H9 (cell line): ENCODE data around the gene NRBF2. TPM values are rescaled to one million over a fixed set of nuclear protein-coding genes. Genes with fewer than 3 reads are reported as not detected.

Experiments used
- DNase-seq: peaks from one replicate; pipeline ENCODE4 v3.0.0-alpha.2; 2017
- H2AFZ ChIP-seq: one replicate; pipeline ENCODE4 v1.6.1; 2013; ENCODE audit warnings: mild to moderate bottlenecking, low read length, control low read depth, moderate library complexity
- H2AK5ac ChIP-seq: 2 replicates; pipeline ENCODE4 v1.6.1; 2013; ENCODE audit warnings: low read length, control low read depth, mixed read lengths; ENCODE audit not compliant: insufficient read length
- H2BK120ac ChIP-seq: one replicate; pipeline ENCODE4 v1.6.1; 2013; ENCODE audit warnings: low read depth, mild to moderate bottlenecking, low read length, control low read depth, inconsistent platforms; ENCODE audit not compliant: poor library complexity, severe bottlenecking
- H2BK12ac ChIP-seq: 2 replicates; pipeline ENCODE4 v1.6.1; 2013; ENCODE audit warnings: low read length, control low read depth, mixed read lengths, low read depth; ENCODE audit not compliant: insufficient read length
- H2BK15ac ChIP-seq: 2 replicates; pipeline ENCODE4 v1.6.1; 2013; ENCODE audit warnings: low read depth, low read length, control low read depth
- H2BK20ac ChIP-seq: one replicate; pipeline ENCODE4 v1.6.1; 2013; ENCODE audit warnings: low read depth, mild to moderate bottlenecking, low read length, control low read depth, inconsistent platforms; ENCODE audit not compliant: poor library complexity, severe bottlenecking
- H2BK5ac ChIP-seq: 2 replicates; pipeline ENCODE4 v1.6.1; 2013; ENCODE audit warnings: low read length, control low read depth, mixed read lengths; ENCODE audit not compliant: insufficient read length
- H3K14ac ChIP-seq: 2 replicates; pipeline ENCODE4 v1.6.1; 2013; ENCODE audit warnings: low read length, control low read depth; ENCODE audit not compliant: insufficient read depth
- H3K18ac ChIP-seq: 2 replicates; pipeline ENCODE4 v1.6.1; 2013; ENCODE audit warnings: low read depth, mild to moderate bottlenecking, mixed read lengths, low read length, control low read depth; ENCODE audit not compliant: insufficient read length
- H3K23ac ChIP-seq: 2 replicates; pipeline ENCODE4 v1.6.1; 2013; ENCODE audit warnings: low read length, control low read depth, mixed read lengths, low read depth; ENCODE audit not compliant: insufficient read length
- H3K23me2 ChIP-seq: 2 replicates; pipeline ENCODE4 v1.6.1; 2013; ENCODE audit warnings: low read depth, mild to moderate bottlenecking, mixed read lengths, low read length, control low read depth; ENCODE audit not compliant: insufficient read length, poor library complexity, severe bottlenecking
- H3K27ac ChIP-seq: 2 replicates; pipeline ENCODE4 v1.5.1; 2013; ENCODE audit warnings: low read length, control low read depth, mixed read lengths, low read depth; ENCODE audit not compliant: insufficient read length
- H3K27me3 ChIP-seq: 2 replicates; pipeline ENCODE4 v1.6.1; 2013; ENCODE audit warnings: low read length, control low read depth, inconsistent platforms; ENCODE audit not compliant: insufficient read depth
- H3K4ac ChIP-seq: 2 replicates; pipeline ENCODE4 v1.6.1; 2013; ENCODE audit warnings: low read depth, mild to moderate bottlenecking, control low read depth, inconsistent platforms, low read length, moderate library complexity
- H3K4me1 ChIP-seq: 2 replicates; pipeline ENCODE4 v1.6.1; 2013; ENCODE audit warnings: low read length, control low read depth, inconsistent platforms; ENCODE audit not compliant: insufficient read depth
- H3K4me2 ChIP-seq: 2 replicates; pipeline ENCODE4 v1.6.1; 2013; ENCODE audit warnings: low read length, control low read depth, mixed read lengths; ENCODE audit not compliant: insufficient read length, insufficient read depth
- H3K56ac ChIP-seq: 2 replicates; pipeline ENCODE4 v1.6.1; 2013; ENCODE audit warnings: low read depth, mild to moderate bottlenecking, mixed read lengths, low read length, control low read depth; ENCODE audit not compliant: insufficient read length
- H3K79me1 ChIP-seq: 2 replicates; pipeline ENCODE4 v1.6.1; 2013; ENCODE audit warnings: low read depth, mild to moderate bottlenecking, moderate library complexity, low read length, control low read depth, inconsistent platforms; ENCODE audit not compliant: insufficient read depth, poor library complexity, severe bottlenecking
- H3K79me2 ChIP-seq: 2 replicates; pipeline ENCODE4 v1.6.1; 2013; ENCODE audit warnings: low read length, control low read depth, inconsistent platforms; ENCODE audit not compliant: insufficient read depth
- H3K9ac ChIP-seq: 2 replicates; pipeline ENCODE4 v1.6.1; 2013; ENCODE audit warnings: low read length, control low read depth, mixed read lengths; ENCODE audit not compliant: insufficient read length; ENCODE audit errors: extremely low read depth
- H3K9me3 ChIP-seq: one replicate; pipeline ENCODE4 v1.6.1; 2013; ENCODE audit warnings: low read depth, low read length, inconsistent platforms; ENCODE audit not compliant: control insufficient read depth
- H3T11ph ChIP-seq: one replicate; pipeline ENCODE4 v1.6.1; 2013; ENCODE audit warnings: mild to moderate bottlenecking, low read length, control low read depth, inconsistent platforms
- H4K20me1 ChIP-seq: one replicate; pipeline ENCODE4 v1.6.1; 2013; ENCODE audit not compliant: control insufficient read depth, insufficient read length, insufficient read depth
- H4K5ac ChIP-seq: 2 replicates; pipeline ENCODE4 v1.6.1; 2013; ENCODE audit warnings: low read depth, mild to moderate bottlenecking, mixed read lengths, low read length, control low read depth; ENCODE audit not compliant: insufficient read length
- H4K8ac ChIP-seq: replicated peaks from 2 replicates; pipeline ENCODE4 v1.6.1; 2013; ENCODE audit warnings: low read length, control low read depth, mixed read lengths, low read depth; ENCODE audit not compliant: insufficient read length
- H4K91ac ChIP-seq: 2 replicates; pipeline ENCODE4 v1.6.1; 2013; ENCODE audit warnings: low read depth, mild to moderate bottlenecking, moderate library complexity, mixed read lengths, low read length, control low read depth; ENCODE audit not compliant: insufficient read length
- H3K27ac Mint-ChIP-seq, 3 experiments: 2 replicates in 2 of 3; 3 replicates in 1 of 3; pipeline ENCODE4 v1.8.0; 2020 to 2021; ENCODE audit warnings: mixed read lengths in 3 of 3, mild to moderate bottlenecking in 1 of 3, moderate library complexity in 1 of 3
- H3K27me3 Mint-ChIP-seq: 2 replicates; pipeline ENCODE4 v1.8.0; 2021; ENCODE audit warnings: low read depth, mild to moderate bottlenecking, moderate library complexity, mixed read lengths
- H3K36me3 Mint-ChIP-seq, 3 experiments: 2 replicates in 2 of 3; 3 replicates in 1 of 3; pipeline ENCODE4 v1.8.0; 2020 to 2021; ENCODE audit warnings: low read depth in 3 of 3, mixed read lengths in 3 of 3; ENCODE audit not compliant: insufficient read depth in 1 of 3
- H3K4me1 Mint-ChIP-seq, 2 experiments: 2 replicates each; pipeline ENCODE4 v1.8.0; 2020; ENCODE audit warnings: mixed read lengths in 2 of 2
- H3K4me3 Mint-ChIP-seq, 2 experiments: 2 replicates in 1 of 2; 3 replicates in 1 of 2; pipeline ENCODE4 v1.8.0; 2020 to 2021; ENCODE audit warnings: mild to moderate bottlenecking in 2 of 2, mixed read lengths in 2 of 2, moderate library complexity in 1 of 2
- H3K9me3 Mint-ChIP-seq, 2 experiments: 2 replicates in 1 of 2; 3 replicates in 1 of 2; pipeline ENCODE4 v1.8.0; 2020; ENCODE audit warnings: mild to moderate bottlenecking in 2 of 2, mixed read lengths in 2 of 2, moderate library complexity in 1 of 2
- CTCF ChIP-seq: fragments of 200-600 bp; sonication (generic); conservative IDR thresholded peaks from 3 replicates; pipeline ENCODE4 v1.8.0; 2021; ENCODE audit warnings: antibody characterized with exemption, mild to moderate bottlenecking
- WGBS: extraction: QIAGEN DNeasy Blood & Tissue Kit; methylation state at CpG from one replicate; pipeline ENCODE4 v1.1.7; 2013; ENCODE audit warnings: missing lambda C conversion rate, low lambda C conversion rate, mixed read lengths; ENCODE audit not compliant: insufficient read length; ENCODE audit errors: extremely low coverage; 5-methylcytosine and 5-hydroxymethylcytosine counted together
- total RNA-seq: library from RNA; stranded (reverse); gene quantifications from 2 replicates; pipeline ENCODE4 v1.2.1, GENCODE V29; 2021

The NRBF2 gene
- total RNA-seq, 1 experiment from 2014 or later: 30.1 TPM

- no CpG with 5 or more reads among the region's 4 CpGs for WGBS
- no peak for DNase-seq
- no peak for TF ChIP-seq CTCF
- Histone ChIP-seq H3K4me1 (0 out of 2 replicates have a peak, but pooled peaks cover 1% of the 10 kb centered on the region), H3K27ac (no peak overlapping the region), H2AFZ (no peak overlapping the region), H2BK15ac (no peak overlapping the region), H4K20me1 (no peaks in the 10 kb centered on the region), H4K5ac (no peak overlapping the region), H3K79me2 (no peaks in the 10 kb centered on the region), H3K23ac (no peak overlapping the region), H2AK5ac (no peak overlapping the region), H3K79me1 (no peaks in the 10 kb centered on the region), H3K27me3 (no peaks in the 10 kb centered on the region), H4K91ac (no peak overlapping the region), H2BK120ac (no peak overlapping the region), H3K18ac (no peak overlapping the region), H3K56ac (no peak overlapping the region), H3K9ac (no peak overlapping the region), H4K8ac (no peak overlapping the region), H3K4me2 (no peak overlapping the region), H2BK12ac (no peak overlapping the region), H3K14ac (no peak overlapping the region), H3K23me2 (no peaks in the 10 kb centered on the region), H2BK20ac (no peak overlapping the region), H2BK5ac (no peak overlapping the region), H3K4ac (no peak overlapping the region), H3T11ph (no peak overlapping the region), H3K9me3 (no peaks in the 10 kb centered on the region)
- Mint-ChIP-seq H3K27me3 (no peaks in the 10 kb centered on the region), H3K4me3 (no peak overlapping the region), H3K27ac (no peak overlapping the region), H3K9me3 (no peaks in the 10 kb centered on the region), H3K36me3 (no peaks in the 10 kb centered on the region), H3K4me1 (no peaks in the 10 kb centered on the region)
Measured at GRCh38 chr10:63084690-63085382, 48.3 kb upstream of the NRBF2 start.
